ENCODE results near the gene P2RX3. TPM values are rescaled to one million over a fixed set of nuclear protein-coding genes. Genes with fewer than 3 reads are reported as not detected.

P2RX3 gene
- total and polyA plus RNA-seq, 4 experiments from 2014 or later = not detected

DNA sequence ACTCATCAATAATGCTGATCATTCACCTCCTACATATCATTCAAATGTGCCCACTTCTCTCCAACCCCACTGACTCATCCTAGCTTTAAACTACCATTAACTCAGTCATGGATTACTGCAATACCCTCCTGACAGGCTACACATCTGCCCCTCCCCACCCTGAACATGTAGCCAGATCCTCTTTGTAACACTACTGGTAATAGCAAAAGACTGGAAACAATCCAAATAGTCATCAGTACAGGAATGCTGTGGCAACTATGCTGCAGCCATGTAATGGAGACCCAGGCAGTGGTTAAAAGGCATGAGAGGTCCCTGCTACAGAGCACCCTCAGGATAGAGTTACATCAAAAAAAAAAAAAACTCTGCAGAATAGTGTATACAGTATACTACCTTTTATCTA is 72.1 kb downstream of the P2RX3 start:
- ChIA-PET CTCF (ENCODE audit: partially characterized antibody) (no interaction called here), POLR2A (ENCODE audit: partially characterized antibody) (no interaction called here)
- intact Hi-C loops (cut with micrococcal nuclease) = no loop called here
- Histone ChIP-seq H3K36me3 (ENCODE audit: insufficient read depth, low read length) (peaks cover 39% of the 10 kb centered on the region), H3K4me1 (ENCODE audit: insufficient read depth, low read length) (peaks cover 8% of the 10 kb centered on the region), H3K9me3 (ENCODE audit: control insufficient read depth in 1 of 2, low read length in 2 of 2) (no peaks in the 10 kb centered on the region), H3K27ac (ENCODE audit: low read depth, low read length) (no peak overlapping the region), H3K27me3 (ENCODE audit: insufficient read depth, low read length) (no peaks in the 10 kb centered on the region), H3K4me3 (ENCODE audit: low read length in 2 of 2) (no peak overlapping the region)
- H3K36me3 Mint-ChIP-seq = peaks cover 62 to 65% of the 10 kb centered on the region in 2 donors
- DNase-seq = no peak
- H3K27ac Mint-ChIP-seq = no peak overlapping the region
- no peak overlapping the region for H3K4me3 Mint-ChIP-seq
- peaks cover 9 to 17% (median 10%) of the 10 kb centered on the region in 4 donors for H3K4me1 Mint-ChIP-seq
- no peaks in the 10 kb centered on the region for H3K9me3 Mint-ChIP-seq
- H3K27me3 Mint-ChIP-seq = no peaks in the 10 kb centered on the region

DNA sequence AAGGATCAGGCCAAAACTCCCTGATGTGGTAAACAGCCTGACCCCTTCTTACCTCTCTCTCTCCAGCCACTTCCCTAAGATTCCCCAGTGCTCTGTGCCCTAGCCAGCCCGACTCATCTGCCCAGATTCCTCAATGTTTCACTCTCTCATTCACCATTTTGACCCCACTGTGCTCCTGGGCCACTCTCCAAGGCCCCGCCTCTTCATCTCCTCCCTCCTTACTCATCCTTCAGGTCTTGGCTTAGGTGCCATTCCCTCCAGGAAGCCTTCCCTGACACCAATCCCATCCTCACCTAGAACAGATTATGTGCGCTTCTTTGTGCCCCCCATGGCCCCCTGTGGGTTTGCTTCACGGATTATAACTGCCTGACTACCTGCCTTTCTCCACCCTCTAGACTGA is 75.5 kb downstream of the P2RX3 start:
- H3K36me3 Mint-ChIP-seq = peaks cover 66 to 72% of the 10 kb centered on the region in 2 donors
- no peak overlapping the region for H3K4me3 Mint-ChIP-seq
- H3K27me3 Mint-ChIP-seq = no peaks in the 10 kb centered on the region
- H3K4me1 Mint-ChIP-seq = peaks cover 0 to 5% (median under 1%) of the 10 kb centered on the region in 4 donors
- intact Hi-C loops (cut with micrococcal nuclease) = no loop called here
- peaks cover 45% of the 10 kb centered on the region for H3K36me3 ChIP-seq (ENCODE audit: insufficient read depth, low read length)
- H3K9me3 Mint-ChIP-seq = no peaks in the 10 kb centered on the region
- H3K4me3 ChIP-seq (ENCODE audit: low read length in 2 of 2) = no peak overlapping the region
- H3K27ac ChIP-seq (ENCODE audit: low read depth, low read length) = no peak overlapping the region
- H3K9me3 ChIP-seq (ENCODE audit: control insufficient read depth in 1 of 2, low read length in 2 of 2) = no peaks in the 10 kb centered on the region
- H3K27me3 ChIP-seq (ENCODE audit: insufficient read depth, low read length) = no peaks in the 10 kb centered on the region
- H3K4me1 ChIP-seq (ENCODE audit: insufficient read depth, low read length) = no peaks in the 10 kb centered on the region
- DNase-seq = no peak
- ChIA-PET POLR2A (ENCODE audit: partially characterized antibody) (no interaction called here), CTCF (ENCODE audit: partially characterized antibody) (no interaction called here)
- H3K27ac Mint-ChIP-seq = peak overlapping the region in 2 of 7 donors; percentile 52 to 68

- peak overlapping the region in 2 of 7 donors; percentile 35 to 75 for H3K27ac Mint-ChIP-seq
- CTCF ChIA-PET (ENCODE audit: partially characterized antibody) = no interaction called here
- Histone ChIP-seq H3K9me3 (ENCODE audit: control insufficient read depth in 1 of 2, low read length in 2 of 2) (no peaks in the 10 kb centered on the region), H3K36me3 (ENCODE audit: insufficient read depth, low read length) (peaks cover 37% of the 10 kb centered on the region), H3K27me3 (ENCODE audit: insufficient read depth, low read length) (no peaks in the 10 kb centered on the region), H3K27ac (ENCODE audit: low read depth, low read length) (no peak overlapping the region), H3K4me1 (ENCODE audit: insufficient read depth, low read length) (no peaks in the 10 kb centered on the region), H3K4me3 (ENCODE audit: low read length in 2 of 2) (no peak overlapping the region)
- no peaks in the 10 kb centered on the region for H3K27me3 Mint-ChIP-seq
- peaks cover 64 to 72% of the 10 kb centered on the region in 2 donors for H3K36me3 Mint-ChIP-seq
- no peak overlapping the region for H3K4me3 Mint-ChIP-seq
- intact Hi-C loops (cut with micrococcal nuclease) = no loop called here
- H3K9me3 Mint-ChIP-seq = no peaks in the 10 kb centered on the region
- DNase-seq = no peak
- peaks cover 0 to 4% (median under 1%) of the 10 kb centered on the region in 4 donors for H3K4me1 Mint-ChIP-seq
- POLR2A ChIA-PET (ENCODE audit: partially characterized antibody) = no interaction called here
These were observed 76.6 kb downstream of the P2RX3 start for GRCh38 chr11:57414612-57415212.

DNA sequence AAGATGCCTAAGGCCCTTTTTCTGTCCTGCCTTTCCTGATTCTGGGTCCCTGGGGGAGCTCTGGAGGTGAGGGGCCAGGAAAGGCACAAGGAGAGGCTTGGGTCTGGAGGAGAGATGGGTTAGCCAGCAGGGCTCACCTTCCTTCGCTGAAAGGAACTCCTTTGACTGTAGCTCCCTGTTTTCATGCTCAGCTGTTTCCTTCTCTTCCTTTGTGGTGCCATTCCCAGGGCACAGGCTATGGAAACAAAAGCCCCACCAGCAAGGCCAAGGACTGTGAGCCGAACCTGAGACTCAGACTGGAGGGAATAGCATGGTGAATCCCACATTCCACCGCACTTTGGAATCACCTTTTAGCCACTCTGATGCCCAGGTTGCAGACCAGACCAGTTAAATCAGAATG is 78.3 kb downstream of the P2RX3 start:
- no peak for DNase-seq
- Mint-ChIP-seq H3K4me3 (no peak overlapping the region), H3K4me1 (peaks cover 0 to 4% (median 2%) of the 10 kb centered on the region in 4 donors), H3K27me3 (no peaks in the 10 kb centered on the region), H3K36me3 (peaks cover 58 to 70% of the 10 kb centered on the region in 2 donors), H3K27ac (peak overlapping the region in 1 of 7 donors; percentile 18), H3K9me3 (no peaks in the 10 kb centered on the region)
- ChIA-PET POLR2A (ENCODE audit: partially characterized antibody) (interaction anchor here (1.6 kb wide), 1 partner anchor 9 kb away, joined by 5 read pairs; no protein-coding TSS in a partner anchor), CTCF (ENCODE audit: partially characterized antibody) (no interaction called here)
- Histone ChIP-seq H3K4me3 (ENCODE audit: low read length in 2 of 2) (no peak overlapping the region), H3K27ac (ENCODE audit: low read depth, low read length) (no peak overlapping the region), H3K27me3 (ENCODE audit: insufficient read depth, low read length) (no peaks in the 10 kb centered on the region), H3K9me3 (ENCODE audit: control insufficient read depth in 1 of 2, low read length in 2 of 2) (no peaks in the 10 kb centered on the region), H3K36me3 (ENCODE audit: insufficient read depth, low read length) (peaks cover 36% of the 10 kb centered on the region), H3K4me1 (ENCODE audit: insufficient read depth, low read length) (no peaks in the 10 kb centered on the region)
- intact Hi-C loops (cut with micrococcal nuclease) = no loop called here

GRCh38 chr11:57417056-57417455 is 78.9 kb downstream of the P2RX3 start:
- Histone ChIP-seq H3K9me3 (ENCODE audit: control insufficient read depth in 1 of 2, low read length in 2 of 2) (no peaks in the 10 kb centered on the region), H3K36me3 (ENCODE audit: insufficient read depth, low read length) (peaks cover 36% of the 10 kb centered on the region), H3K27me3 (ENCODE audit: insufficient read depth, low read length) (no peaks in the 10 kb centered on the region), H3K4me1 (ENCODE audit: insufficient read depth, low read length) (no peaks in the 10 kb centered on the region), H3K4me3 (ENCODE audit: low read length in 2 of 2) (no peak overlapping the region), H3K27ac (ENCODE audit: low read depth, low read length) (no peak overlapping the region)
- peaks cover 55 to 68% of the 10 kb centered on the region in 2 donors for H3K36me3 Mint-ChIP-seq
- DNase-seq = no peak
- ChIA-PET POLR2A (ENCODE audit: partially characterized antibody) (no interaction called here), CTCF (ENCODE audit: partially characterized antibody) (interaction anchor here (2.4 kb wide), 1 partner anchor 76 kb away, joined by 6 read pairs; no protein-coding TSS in a partner anchor)
- H3K4me3 Mint-ChIP-seq = no peak overlapping the region
- no peaks in the 10 kb centered on the region for H3K27me3 Mint-ChIP-seq
- intact Hi-C loops (cut with micrococcal nuclease) = no loop called here
- peak overlapping the region in 1 of 7 donors; percentile 25 for H3K27ac Mint-ChIP-seq
- no peaks in the 10 kb centered on the region for H3K9me3 Mint-ChIP-seq
- H3K4me1 Mint-ChIP-seq = peaks cover 0 to 4% (median 2%) of the 10 kb centered on the region in 4 donors

GRCh38 chr11:57418131-57418530 is 80.0 kb downstream of the P2RX3 start:
- H3K4me3 Mint-ChIP-seq = no peak overlapping the region
- H3K9me3 Mint-ChIP-seq = no peaks in the 10 kb centered on the region
- no peak for DNase-seq
- peaks cover 57 to 71% of the 10 kb centered on the region in 2 donors for H3K36me3 Mint-ChIP-seq
- intact Hi-C loops (cut with micrococcal nuclease) = no loop called here
- Histone ChIP-seq H3K4me1 (ENCODE audit: insufficient read depth, low read length) (no peaks in the 10 kb centered on the region), H3K4me3 (ENCODE audit: low read length in 2 of 2) (no peak overlapping the region), H3K27me3 (ENCODE audit: insufficient read depth, low read length) (no peaks in the 10 kb centered on the region), H3K27ac (ENCODE audit: low read depth, low read length) (no peak overlapping the region), H3K36me3 (ENCODE audit: insufficient read depth, low read length) (peaks cover 40% of the 10 kb centered on the region), H3K9me3 (ENCODE audit: control insufficient read depth in 1 of 2, low read length in 2 of 2) (no peaks in the 10 kb centered on the region)
- ChIA-PET POLR2A (ENCODE audit: partially characterized antibody) (no interaction called here), CTCF (ENCODE audit: partially characterized antibody) (interaction anchor here (2.4 to 3.2 kb wide), 2 partner anchors 40 to 75 kb away, joined by 6 to 8 read pairs; no protein-coding TSS in a partner anchor)
- peaks cover 3 to 10% (median 5%) of the 10 kb centered on the region in 4 donors for H3K4me1 Mint-ChIP-seq
- no peak overlapping the region for H3K27ac Mint-ChIP-seq
- H3K27me3 Mint-ChIP-seq = no peaks in the 10 kb centered on the region

DNA sequence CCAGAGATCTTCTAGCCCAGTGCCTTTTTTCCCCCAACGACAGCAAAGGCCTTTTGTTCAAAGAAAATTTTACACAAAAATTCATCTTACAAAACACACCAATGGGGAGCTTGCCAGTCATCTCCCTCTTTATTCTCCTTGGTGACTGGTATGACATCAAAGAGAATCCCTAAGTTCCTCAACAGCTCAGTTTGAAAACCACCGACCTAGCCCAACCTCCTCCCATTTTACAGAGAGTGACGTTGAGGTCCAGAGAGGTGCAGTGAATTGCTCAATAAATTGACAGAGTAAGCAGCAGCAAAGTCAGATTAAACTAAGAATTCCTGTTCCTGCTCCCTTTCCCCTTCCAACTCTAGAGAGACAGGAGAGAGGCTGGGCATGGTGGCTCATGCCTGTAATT is 81.0 kb downstream of the P2RX3 start:
- intact Hi-C loops (cut with micrococcal nuclease) = no loop called here
- ChIA-PET POLR2A (ENCODE audit: partially characterized antibody) (no interaction called here), CTCF (ENCODE audit: partially characterized antibody) (interaction anchor here (0.7 to 3.2 kb wide), 4 partner anchors 39 to 74 kb away, joined by 3 to 8 read pairs (median 4); no protein-coding TSS in a partner anchor)
- Histone ChIP-seq H3K36me3 (ENCODE audit: insufficient read depth, low read length) (peaks cover 31% of the 10 kb centered on the region), H3K4me3 (ENCODE audit: low read length in 2 of 2) (no peak overlapping the region), H3K27ac (ENCODE audit: low read depth, low read length) (no peak overlapping the region), H3K4me1 (ENCODE audit: insufficient read depth, low read length) (peaks cover 5% of the 10 kb centered on the region), H3K9me3 (ENCODE audit: control insufficient read depth in 1 of 2, low read length in 2 of 2) (no peaks in the 10 kb centered on the region), H3K27me3 (ENCODE audit: insufficient read depth, low read length) (no peaks in the 10 kb centered on the region)
- Mint-ChIP-seq H3K27ac (no peak overlapping the region), H3K27me3 (no peaks in the 10 kb centered on the region), H3K36me3 (peaks cover 47 to 66% of the 10 kb centered on the region in 2 donors), H3K9me3 (no peaks in the 10 kb centered on the region), H3K4me3 (no peak overlapping the region), H3K4me1 (peaks cover 6 to 20% (median 11%) of the 10 kb centered on the region in 4 donors)
- DNase-seq = no peak

All from CD4-positive, alpha-beta memory T cell (primary cell).